Glutamatergic neuron (in vitro differentiated cells): ENCODE measurements around the gene VASP. TPM values are rescaled to one million over a fixed set of nuclear protein-coding genes. Genes with fewer than 3 reads are reported as not detected.
A peak's percentile ranks its signal among the peaks of the same experiment; 100 is the strongest.

ENCODE experiments used
- DNase-seq: peaks from one replicate; pipeline ENCODE4 v3.0.0; 2022
- H3K27ac Mint-ChIP-seq: one replicate; pipeline ENCODE4 v1.8.0; 2020; ENCODE audit warnings: mild to moderate bottlenecking, mixed read lengths, inconsistent platforms; ENCODE audit not compliant: unreplicated experiment
- H3K27me3 Mint-ChIP-seq: one replicate; pipeline ENCODE4 v1.8.0; 2020; ENCODE audit warnings: mild to moderate bottlenecking, moderate library complexity, mixed read lengths, inconsistent platforms; ENCODE audit not compliant: unreplicated experiment
- H3K36me3 Mint-ChIP-seq: one replicate; pipeline ENCODE4 v1.8.0; 2020; ENCODE audit warnings: mild to moderate bottlenecking, mixed read lengths, inconsistent platforms; ENCODE audit not compliant: unreplicated experiment
- H3K4me1 Mint-ChIP-seq: one replicate; pipeline ENCODE4 v1.8.0; 2020; ENCODE audit warnings: mild to moderate bottlenecking, low read depth, mixed read lengths, inconsistent platforms; ENCODE audit not compliant: unreplicated experiment
- H3K4me3 Mint-ChIP-seq: one replicate; pipeline ENCODE4 v1.8.0; 2020; ENCODE audit warnings: mild to moderate bottlenecking, mixed read lengths, inconsistent platforms; ENCODE audit not compliant: unreplicated experiment
- H3K9me3 Mint-ChIP-seq: one replicate; pipeline ENCODE4 v1.8.0; 2020; ENCODE audit warnings: mild to moderate bottlenecking, moderate library complexity, mixed read lengths, inconsistent platforms; ENCODE audit not compliant: unreplicated experiment
- CTCF ChIP-seq: fragments of 200-600 bp; sonication (generic); IDR thresholded peaks from one replicate; pipeline ENCODE4 v1.5.0; 2021; ENCODE audit not compliant: partially characterized antibody, unreplicated experiment
- total RNA-seq: library from RNA; stranded (reverse); fragmentation: NEBNext Ultra II Directional; extraction: Animal tissue kit (Norgen Biotek cat#: 25700); gene quantifications from one replicate; pipeline ENCODE4 v1.2.1, GENCODE V29; 2021; ENCODE audit not compliant: unreplicated experiment

The VASP gene
- total RNA-seq, 1 donor from 2014 or later = 73.6 TPM

GRCh38 chr19:45506246-45506988 is 862 bp upstream of the VASP start:
- no peak for TF ChIP-seq CTCF
- H3K27ac Mint-ChIP-seq = peak overlapping the region; percentile 88
- no peaks in the 10 kb centered on the region for H3K36me3 Mint-ChIP-seq
- H3K4me3 Mint-ChIP-seq = peak overlapping the region; percentile 96
- H3K9me3 Mint-ChIP-seq = peaks cover 4% of the 10 kb centered on the region
- H3K27me3 Mint-ChIP-seq = peaks cover 8% of the 10 kb centered on the region
- no peaks in the 10 kb centered on the region for H3K4me1 Mint-ChIP-seq
- DNase-seq = peak; percentile 96

- H3K27ac Mint-ChIP-seq = peak overlapping the region; percentile 33
- DNase-seq = no peak
- peak overlapping the region; percentile 98 for H3K4me3 Mint-ChIP-seq
- TF ChIP-seq CTCF = no peak
- H3K4me1 Mint-ChIP-seq = no peaks in the 10 kb centered on the region
- H3K9me3 Mint-ChIP-seq = peaks cover 4% of the 10 kb centered on the region
- H3K27me3 Mint-ChIP-seq = peaks cover 8% of the 10 kb centered on the region
- H3K36me3 Mint-ChIP-seq = no peaks in the 10 kb centered on the region
Observed at GRCh38 chr19:45507872-45508416, 665 bp downstream of the VASP start.

GRCh38 chr19:45508417-45508860 is 1.2 kb downstream of the VASP start:
- H3K27ac Mint-ChIP-seq = peak overlapping the region; percentile 33
- peaks cover 8% of the 10 kb centered on the region for H3K27me3 Mint-ChIP-seq
- no peaks in the 10 kb centered on the region for H3K36me3 Mint-ChIP-seq
- DNase-seq = peak; percentile 75
- no peaks in the 10 kb centered on the region for H3K4me1 Mint-ChIP-seq
- H3K4me3 Mint-ChIP-seq = peak overlapping the region; percentile 98
- H3K9me3 Mint-ChIP-seq = peaks cover 4% of the 10 kb centered on the region
- TF ChIP-seq CTCF = no peak

- peaks cover 4% of the 10 kb centered on the region for H3K9me3 Mint-ChIP-seq
- H3K27me3 Mint-ChIP-seq = peaks cover 8% of the 10 kb centered on the region
- no peaks in the 10 kb centered on the region for H3K36me3 Mint-ChIP-seq
- H3K4me1 Mint-ChIP-seq = peaks cover 4% of the 10 kb centered on the region
- peak overlapping the region; percentile 86 for H3K27ac Mint-ChIP-seq
- peak; percentile 57 for DNase-seq
- H3K4me3 Mint-ChIP-seq = peak overlapping the region; percentile 98
- TF ChIP-seq CTCF = no peak
Observed at GRCh38 chr19:45508861-45509691, 1.8 kb downstream of the VASP start.
